Right renal cortex interstitium (tissue), 3 donors: ENCODE measurements around the gene ASCL2. TPM values are rescaled to one million over a fixed set of nuclear protein-coding genes. Genes with fewer than 3 reads are reported as not detected.

ENCODE experiments used
- DNase-seq, 3 donors: peaks; one replicate each; pipeline ENCODE4 v3.0.0-alpha.2; 2013; ENCODE audit warnings: low read depth in 3 of 3, low spot score in 2 of 3
- polyA plus RNA-seq, 3 donors: library from polyadenylated mRNA; unstranded; fragments of 120-200 nt; gene quantifications; one replicate each; pipeline ENCODE4 v1.2.1, GENCODE V29; 2013; ENCODE audit not compliant: insufficient read length in 3 of 3

The ASCL2 gene
- polyA plus RNA-seq, 3 donors, result 1.9 to 2.7 (median 2.0) TPM

DNA sequence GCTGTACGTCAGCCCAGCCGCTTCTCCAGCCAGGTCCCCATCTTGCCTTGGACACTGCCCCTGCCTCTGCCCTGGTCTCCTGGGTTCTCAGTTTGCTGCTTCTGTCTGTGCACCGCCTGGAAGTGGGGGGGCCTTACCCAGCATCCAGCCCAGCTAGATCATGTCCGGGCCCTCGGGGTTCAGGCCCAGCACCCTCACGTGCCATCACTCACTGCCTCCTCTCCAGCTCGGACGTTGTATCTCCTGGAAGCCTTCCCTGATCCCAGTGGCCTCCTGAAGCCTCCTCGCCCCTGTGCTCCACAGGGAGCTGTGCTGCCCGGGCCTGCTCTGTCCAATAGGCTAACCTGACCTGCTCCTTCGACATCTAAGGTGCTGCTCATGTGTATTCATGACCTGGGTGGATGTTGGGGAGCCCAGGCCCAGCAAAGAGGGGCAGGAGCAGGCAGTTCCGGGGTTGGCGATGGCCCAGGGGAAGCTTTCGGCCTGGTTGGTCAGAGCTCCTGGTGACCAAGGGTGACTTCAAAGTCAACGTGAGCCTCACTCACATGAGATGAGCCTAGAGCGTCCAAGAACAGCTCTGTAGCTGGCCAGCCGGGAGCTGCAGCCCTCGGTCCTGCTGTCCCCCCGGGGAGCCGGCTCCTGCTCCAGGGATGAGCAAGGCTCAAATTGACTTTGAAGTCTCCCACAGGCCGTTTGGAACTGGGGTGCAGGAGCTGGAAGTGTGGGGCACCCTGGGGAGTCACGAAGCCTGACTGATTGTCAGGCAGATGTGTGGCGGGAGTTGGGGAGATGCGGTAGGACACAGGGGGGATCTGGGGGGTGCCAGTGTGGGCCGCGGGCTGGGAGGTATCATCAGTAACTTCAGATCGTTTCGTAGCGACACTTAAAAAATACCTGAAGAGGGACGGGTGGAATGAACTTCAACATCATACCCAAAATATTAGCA is 5.2 kb upstream of the ASCL2 start:
- DNase-seq, result no peak

DNA sequence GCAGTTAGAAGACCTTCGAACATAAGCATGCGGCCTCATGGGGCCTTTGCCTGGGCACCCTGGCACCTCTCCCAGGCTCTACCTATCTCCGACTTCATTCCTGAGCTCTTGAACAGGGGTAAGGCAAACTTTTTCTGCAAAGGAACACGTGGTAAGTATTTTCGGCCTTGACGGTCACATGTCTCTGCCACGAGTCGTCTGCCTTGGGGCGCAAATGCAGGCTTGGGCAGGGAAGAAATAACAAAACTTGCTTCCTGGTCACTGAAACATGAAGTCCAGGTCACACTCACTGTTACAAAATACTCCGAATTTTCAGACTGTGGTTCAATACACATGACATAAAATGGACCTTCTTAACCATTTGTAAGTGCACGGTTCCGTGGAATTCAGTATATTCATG is 3.4 kb upstream of the ASCL2 start:
- DNase-seq, result no peak

DNA sequence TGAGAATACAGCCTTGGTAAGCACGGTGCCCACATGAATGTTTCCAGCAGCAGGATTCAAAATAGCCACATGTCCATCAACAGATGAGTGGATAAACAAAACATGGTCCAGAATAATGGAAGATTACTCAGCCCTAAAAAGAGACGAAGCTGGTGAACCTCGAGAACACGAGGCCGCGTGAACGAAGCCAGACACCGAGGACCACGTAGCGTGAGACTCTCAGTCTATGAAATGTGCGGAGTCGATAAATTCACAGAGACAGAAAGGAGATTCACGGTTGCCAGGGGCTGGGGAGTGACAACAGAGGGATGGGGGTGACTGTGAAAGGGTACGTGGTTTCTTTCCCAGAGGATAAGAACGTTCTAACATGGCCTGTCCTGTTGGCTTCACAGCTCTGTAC is 2.9 kb upstream of the ASCL2 start:
- no peak for DNase-seq

DNA sequence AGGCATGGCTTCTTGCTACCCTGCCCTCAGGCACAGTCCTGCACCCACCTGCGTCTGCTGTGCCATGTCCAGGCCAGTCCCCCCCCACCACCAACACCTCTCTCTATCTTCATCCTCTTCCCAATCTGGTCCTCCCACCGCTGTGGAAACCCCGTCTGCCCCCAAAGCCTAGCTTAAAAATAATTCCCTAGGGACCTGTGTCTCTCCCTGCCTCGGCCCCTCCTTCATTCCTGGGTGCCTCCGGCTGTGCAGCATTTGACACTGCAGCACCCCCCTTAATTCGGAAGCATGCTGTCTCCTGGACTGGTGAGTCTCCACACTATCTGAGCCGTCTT is 2.5 kb upstream of the ASCL2 start:
- no peak for DNase-seq

DNA sequence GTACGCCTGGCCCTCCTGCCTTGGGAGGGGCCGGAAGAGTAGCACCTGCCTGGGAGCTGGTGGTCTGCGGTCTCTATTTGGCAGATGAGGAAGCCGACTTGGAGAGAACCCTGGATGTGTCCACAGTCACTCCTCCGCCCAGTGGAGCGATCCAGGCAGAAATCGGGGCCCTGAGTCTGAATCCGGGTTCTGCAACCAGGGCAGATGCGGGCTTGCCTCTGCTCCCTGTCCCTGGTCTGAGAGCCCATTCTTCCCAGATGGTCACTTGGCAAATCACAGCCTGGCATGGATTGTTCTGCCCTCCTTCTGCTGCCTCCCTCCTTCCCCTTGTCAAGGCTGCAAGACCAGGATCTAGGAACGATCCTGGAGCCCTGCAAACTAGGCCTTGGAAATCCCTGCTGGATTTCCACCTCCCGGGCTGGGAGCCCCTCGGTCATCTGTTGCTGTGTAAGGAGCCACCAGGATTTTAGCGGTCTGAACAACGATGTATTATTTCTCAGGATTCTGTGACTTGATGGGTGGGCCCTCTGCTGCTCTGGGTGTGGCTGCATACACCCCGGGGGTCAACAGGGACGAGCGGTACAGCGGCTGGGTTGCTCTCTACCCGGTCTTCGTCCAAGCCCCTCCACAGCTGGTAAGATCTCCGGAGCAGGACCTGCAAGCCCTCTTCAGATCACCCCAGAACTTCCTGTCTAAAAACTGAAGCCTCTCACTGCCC is 2.0 kb upstream of the ASCL2 start:
- DNase-seq, result no peak

DNA sequence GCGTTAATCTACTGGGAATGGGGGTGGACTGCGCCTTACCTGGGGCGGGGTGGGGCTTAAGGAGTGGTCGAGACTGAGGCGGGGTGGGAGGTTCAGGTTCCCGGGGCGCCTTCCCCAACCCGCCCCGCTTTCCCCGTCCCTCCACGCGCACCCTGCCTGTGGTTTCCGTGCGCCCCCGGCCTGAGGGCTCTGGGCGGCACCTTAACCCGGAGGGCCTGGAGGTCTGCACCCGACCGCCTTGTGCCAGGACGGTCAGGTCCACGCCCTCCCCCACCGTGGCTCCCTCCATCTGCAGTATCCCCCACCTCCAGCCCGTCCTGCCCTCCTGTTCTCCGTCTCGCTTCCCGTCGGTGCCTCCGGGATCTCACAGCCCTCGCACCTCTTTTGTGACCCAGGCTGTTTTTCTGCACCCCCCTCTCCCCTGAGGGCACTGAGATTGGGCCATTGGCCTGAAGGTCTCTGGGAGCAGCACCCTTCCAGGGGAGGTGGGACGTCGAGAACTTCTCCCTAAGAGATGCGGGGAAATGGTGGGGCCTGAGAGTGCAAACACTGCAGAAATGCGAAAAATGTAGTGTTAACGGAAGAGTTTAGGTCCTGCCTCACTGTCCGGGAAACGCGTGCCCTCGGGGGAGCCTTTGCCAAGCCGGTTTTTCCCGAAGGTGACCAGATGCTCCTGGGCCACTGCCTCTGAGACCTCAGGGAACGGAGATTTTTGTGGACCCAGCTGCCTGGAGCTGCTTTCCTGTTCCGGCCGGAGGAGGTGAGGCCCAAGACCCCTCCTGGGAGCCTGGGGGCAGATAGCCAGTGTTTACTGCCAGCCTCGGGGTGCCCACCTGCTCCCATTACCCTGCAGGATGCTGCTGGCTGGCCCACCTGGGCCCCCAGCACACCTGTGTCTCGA is 1.2 kb upstream of the ASCL2 start:
- DNase-seq, result no peak

DNA sequence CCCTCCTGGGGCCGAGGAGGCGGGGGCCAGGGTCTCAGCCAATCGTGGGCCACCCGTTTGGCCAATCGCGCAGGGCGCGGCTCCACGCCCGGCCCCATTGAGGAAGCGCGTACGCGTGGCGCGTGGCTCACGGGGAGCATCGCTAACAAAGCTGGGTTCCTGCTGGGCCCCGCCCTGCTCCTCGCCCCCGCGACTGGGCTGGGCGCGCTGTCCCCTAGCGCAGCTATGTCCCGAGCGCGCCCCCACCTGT is 614 bp upstream of the ASCL2 start:
- no peak for DNase-seq

DNA sequence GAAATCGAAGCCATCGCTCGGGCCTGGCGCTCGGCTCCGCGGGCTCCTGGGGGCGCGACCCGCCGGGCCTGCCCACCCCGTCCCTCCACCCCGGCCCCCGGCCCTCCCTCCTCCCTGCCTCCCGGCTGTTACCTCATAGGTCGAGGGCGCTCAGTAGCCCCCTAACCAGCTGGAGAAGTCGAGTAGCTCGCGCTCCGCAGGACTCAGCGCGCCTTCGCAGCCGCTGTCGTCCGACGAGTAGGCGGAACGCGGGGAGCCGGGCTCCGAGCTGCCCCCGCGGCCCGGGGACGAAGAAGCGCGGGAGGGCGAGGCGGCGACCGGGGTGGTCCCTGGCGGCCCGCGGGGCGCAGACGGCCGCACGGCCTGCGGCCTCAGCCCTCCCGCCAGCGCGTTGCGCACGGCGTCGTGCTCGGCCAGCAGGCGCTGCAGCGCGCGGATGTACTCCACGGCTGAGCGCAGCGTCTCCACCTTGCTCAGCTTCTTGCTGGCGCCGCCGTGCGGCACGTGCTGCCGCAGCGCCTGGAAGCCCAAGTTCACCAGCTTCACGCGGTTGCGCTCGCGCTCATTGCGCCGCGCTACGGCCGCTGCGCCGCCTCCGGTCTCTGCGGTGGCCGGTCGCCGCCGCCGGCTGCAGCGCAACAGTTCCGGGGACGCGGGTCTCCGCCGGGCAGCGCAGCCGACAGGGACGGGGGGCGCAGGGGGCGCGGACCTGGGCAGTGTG is 627 bp downstream of the ASCL2 start:
- DNase-seq, result no peak

DNA sequence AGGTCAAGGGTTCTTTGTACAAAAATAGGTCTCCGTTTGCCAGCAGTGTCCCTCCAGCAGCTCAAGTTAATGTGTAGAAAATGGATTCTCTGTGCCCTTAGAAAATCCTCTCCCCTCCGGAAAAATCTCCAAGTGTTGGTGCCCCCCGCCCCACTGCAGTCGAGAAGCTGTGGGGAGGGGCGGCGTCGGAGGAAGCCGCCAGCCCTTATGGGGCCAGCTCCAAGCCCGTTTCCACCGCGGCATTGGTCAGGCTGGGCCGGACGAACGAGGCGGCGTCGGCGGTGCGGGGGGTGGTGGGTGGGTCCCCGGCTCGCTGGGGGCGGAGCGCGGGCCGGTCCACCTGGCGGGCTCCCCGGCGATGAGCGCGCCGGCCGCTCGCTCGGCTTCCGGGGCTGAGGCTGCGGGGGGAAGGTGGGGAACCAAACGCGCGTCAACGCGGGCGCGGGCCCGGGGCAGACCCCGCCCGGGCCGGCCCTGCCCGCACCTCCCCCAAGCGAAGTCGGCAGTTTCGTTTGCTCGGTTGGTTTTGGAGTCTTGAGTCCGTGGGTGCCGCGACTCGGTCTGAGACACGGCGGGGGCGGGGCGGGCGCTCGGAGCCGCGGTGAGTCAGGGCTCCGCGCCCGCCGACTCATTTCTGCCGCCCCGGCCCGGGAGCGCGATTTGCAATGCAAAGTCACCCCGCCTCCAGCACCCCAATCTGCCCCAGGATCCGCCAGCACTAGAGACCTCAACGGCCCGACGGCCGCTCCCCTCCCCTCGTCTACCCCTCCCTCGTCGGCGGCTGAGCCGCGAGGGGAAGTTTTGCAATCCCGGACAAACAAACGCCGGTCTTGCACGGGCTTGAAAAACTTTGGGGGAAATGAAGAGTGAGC is 1.4 kb downstream of the ASCL2 start:
- no peak for DNase-seq

DNA sequence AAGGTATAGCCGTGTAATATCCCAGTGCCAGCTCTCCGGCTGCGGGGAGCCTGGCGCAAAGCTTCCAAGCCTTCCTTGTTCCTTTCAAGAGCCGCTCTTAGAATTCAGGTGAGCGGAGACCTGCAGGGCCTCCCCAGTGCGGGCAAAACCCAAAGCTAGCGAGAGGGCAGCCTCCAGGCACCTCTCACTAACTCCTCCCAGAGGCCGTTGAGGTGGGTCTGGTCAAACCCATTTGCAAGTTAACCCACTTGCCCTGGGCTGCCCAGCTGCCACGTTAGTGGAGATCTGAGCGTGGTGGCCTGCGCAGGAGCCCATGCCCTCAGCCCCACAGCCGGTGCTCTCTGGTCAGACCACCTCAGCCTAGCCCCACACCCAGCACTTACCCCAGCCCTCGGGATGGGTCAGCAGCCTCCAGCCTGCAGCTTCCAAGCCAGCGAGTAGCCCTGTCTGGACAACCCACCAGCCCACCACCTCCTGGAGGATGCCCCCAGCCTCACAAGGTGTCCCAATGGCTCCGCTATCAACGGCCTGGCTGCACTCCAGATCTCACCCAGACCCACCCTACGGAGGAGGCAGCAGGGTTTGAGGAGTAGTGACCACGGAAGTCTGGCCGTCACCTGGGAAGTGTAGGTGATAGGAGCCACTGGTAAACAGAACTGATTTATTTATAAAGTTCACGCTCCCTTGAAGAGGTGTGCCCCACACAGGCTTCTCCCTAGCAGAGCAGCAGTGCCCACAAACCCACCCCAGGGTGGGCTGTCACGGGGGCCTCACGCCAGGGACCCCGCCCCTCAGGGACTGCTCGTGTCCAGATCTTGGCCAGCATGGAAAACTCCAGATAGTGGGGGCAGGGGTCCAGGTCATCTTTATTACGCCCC is 2.3 kb downstream of the ASCL2 start:
- DNase-seq, result no peak

DNA sequence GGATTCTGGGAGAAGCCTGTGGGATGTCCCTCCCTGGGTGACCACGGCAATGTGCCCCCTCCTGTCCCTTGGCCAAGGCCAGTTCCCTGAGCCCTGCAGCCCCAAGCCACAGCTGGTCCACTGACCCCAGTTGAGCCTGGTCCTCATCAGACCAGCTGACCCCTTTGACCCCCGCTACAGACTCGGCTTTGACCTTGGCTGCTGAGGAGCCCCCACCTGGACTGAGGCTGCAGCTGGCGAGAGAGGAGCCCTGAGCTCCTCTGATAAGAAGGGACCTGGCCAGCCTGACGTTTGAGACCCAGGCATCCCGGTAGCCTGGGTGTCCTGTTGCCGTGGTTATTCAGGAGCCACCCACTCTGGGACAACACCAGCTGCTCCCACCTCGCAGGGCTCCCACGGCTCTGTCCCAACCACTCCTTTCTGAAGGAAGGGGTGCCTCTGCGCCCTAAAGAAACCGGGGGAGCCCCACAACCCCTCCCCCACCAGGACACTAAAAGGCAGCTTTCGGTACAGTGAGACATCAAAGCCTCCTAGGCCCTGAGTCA is 3.0 kb downstream of the ASCL2 start:
- no peak for DNase-seq

DNA sequence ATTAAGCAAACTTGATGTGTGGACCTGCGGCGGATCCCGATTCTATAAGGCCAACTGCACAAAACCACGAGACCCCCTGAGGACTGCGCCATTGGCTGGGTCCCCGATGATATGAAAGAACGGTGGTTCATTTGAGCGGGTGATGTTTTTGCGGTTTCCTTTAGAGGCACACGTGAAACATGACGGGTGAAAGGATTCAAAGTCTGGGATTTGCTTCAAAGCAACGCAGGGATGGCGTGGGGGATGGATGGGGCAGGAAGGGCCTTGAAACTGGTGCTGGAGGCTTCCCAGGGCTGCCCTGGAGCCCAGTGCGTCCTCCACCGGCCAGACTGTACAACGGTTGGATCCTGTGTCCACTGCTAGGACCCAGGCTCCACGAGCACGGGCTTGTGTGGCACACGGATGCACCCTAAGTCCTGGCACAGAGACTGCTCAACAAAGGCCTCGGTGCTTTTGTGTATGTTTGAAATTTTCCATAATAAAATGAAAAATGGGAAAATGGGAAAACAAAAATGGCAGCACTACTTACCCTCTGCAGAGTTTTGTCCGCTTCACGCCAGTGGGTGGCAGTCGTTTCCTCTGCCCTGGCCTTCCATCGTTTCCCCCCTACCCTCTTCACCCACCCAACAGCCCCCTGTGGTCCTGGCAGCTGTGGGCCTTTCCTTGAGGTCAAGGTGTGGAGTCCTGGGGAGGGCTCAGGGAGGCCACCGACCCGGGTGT is 3.6 kb downstream of the ASCL2 start:
- DNase-seq, result no peak

DNA sequence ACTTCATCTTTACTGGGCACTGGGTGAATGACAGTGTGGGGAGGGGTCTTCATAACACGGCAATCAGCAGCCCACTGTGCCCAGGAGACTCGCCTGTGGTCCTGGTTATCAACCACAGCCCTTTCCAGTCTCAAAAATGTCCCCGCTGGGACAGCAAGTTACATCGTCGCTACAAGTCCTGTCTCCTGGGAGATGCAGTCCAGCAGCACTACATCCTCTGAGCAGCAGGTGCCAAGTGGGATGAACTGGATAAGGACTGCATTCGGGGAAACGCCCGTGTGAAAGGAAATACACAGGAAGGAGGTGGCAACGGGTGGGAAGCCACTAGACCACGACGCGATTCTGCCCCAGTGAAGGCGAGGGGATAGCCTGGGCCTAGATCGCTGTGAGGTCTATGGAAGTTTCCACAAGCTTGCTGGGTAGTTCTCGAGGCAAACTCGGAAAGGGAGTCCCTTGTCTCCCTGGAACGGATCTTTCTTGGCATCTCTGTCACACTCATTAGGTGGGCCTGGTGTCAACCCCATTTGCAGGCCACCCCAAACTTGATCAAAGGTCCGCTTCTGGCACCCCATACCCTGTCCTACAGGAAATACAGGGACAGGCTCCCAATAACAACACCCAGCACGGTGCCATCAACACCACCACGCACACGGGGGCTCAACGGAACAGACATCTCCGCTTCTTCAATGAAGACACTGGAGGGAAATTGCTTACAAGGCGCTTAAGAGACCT is 4.4 kb downstream of the ASCL2 start:
- DNase-seq, result no peak

DNA sequence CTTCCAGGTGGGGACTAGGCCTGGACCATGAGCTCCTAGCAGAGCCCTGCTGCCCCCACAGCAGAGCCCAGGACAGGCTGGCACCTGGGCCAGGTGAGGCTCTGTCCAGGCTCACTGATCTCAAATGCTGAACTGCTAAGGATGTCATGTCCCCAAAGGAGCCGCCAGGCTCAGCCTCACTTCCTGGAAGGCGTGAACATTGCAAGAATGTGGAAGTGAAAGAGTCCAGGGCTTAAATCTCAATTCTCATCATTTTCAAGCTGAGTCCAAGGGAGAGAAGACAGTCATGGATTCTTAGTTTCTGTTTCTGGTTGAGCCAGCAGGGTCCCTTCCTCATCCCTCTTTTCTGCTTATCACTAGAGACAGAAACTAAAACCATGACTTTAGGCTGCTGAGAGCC is 5.0 kb downstream of the ASCL2 start:
- DNase-seq, result no peak

DNA sequence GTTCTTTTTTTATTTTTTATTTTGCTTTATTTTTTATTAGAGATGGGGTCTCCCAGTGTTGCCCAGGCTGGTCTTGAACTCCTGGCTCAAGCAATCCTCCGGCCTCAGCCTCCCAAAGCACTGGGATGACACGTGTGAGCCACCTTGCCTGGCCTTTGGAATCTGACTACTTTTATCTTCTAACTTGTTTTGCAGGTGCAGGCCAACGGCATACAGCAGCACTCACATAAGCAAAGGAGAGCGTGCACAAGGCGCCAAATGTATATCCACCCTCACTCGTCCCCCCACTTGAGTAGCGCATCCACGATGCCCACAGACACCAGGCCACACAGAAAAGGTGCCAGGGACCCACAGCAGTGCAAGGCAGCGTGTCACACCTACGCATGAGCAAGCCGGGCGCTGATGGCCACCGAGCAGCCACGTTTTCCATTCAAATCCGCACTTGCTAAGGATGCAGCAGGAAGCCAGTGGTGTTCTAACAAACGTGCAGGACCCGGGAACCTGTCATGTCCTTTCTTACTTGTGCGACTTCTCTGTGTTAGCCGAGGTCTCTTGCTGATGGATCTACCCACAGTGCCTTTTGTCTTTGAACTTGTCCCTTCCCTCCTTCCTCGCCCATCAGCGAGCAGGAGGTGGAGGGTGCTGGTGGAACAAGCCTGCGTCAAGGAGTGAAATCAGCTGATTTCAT is 5.9 kb downstream of the ASCL2 start:
- DNase-seq, result no peak

DNA sequence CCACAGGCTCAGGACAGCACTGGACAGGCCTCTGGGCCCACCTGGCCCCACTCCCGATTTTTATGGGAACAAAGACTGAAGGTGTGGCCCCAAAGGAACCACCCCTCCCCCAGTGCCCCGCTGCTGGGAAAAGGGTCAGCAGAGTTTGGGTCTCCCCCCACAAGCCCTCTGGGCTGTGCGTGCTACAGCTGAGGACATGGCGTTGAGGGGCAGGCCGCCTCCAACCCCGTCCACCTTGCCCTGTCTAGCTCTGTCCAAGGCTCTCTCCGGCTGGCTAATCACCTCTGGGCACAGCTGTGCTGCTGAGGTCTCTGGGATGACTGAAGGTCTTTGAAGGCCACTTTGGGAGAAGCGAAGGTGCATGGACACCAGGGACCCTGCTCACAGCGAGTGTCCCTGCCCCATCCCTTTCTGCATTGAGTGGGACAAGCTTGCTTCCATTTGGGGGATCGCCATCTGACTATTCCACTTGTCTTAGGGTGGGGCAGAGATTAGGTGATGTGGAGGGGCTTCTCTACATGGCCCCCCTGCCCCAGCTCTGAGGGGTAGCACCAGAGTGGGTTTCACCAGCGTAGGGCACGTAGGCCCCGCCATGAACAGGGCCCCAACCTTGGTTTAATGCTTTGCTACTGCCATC is 6.5 kb downstream of the ASCL2 start:
- no peak for DNase-seq
